Neutrophil (primary cell): Measurements from ENCODE around the gene GSG1L.
A peak's percentile ranks its signal among the peaks of the same experiment; 100 is the strongest.

Experiments
- H3K27ac ChIP-seq: fragments of 200-600 bp; sonication (generic); 2 replicates; pipeline ENCODE4 v1.5.1; 2016; ENCODE audit warnings: mild to moderate bottlenecking, moderate library complexity
- H3K27me3 ChIP-seq: fragments of 200-600 bp; sonication (generic); 2 replicates; pipeline ENCODE4 v1.6.0; 2016; ENCODE audit warnings: mild to moderate bottlenecking
- H3K36me3 ChIP-seq: fragments of 200-600 bp; sonication (generic); 2 replicates; pipeline ENCODE4 v1.5.1; 2017
- H3K4me1 ChIP-seq, 2 experiments: fragments of 200-600 bp in 1 of 2; sonication (generic) in 1 of 2; 1 replicate in 1 of 2; 2 replicates in 1 of 2; pipeline versions ENCODE4 v1.5.1 to v1.6.1; 2013 to 2016; ENCODE audit warnings: low read depth in 1 of 2, low read length in 1 of 2, mild to moderate bottlenecking in 1 of 2, moderate library complexity in 1 of 2; ENCODE audit not compliant: control insufficient read depth in 1 of 2, insufficient read depth in 1 of 2
- H3K4me3 ChIP-seq, 2 experiments: fragments of 200-600 bp in 1 of 2; sonication (generic) in 1 of 2; 1 replicate in 1 of 2; 2 replicates in 1 of 2; pipeline ENCODE4 v1.5.1; 2013 to 2016; ENCODE audit warnings: low read depth in 1 of 2, low read length in 1 of 2, mild to moderate bottlenecking in 1 of 2, moderate library complexity in 1 of 2
- H3K9me3 ChIP-seq: fragments of 200-600 bp; sonication (generic); 2 replicates; pipeline ENCODE4 v1.5.1; 2016
- TF ChIP-seq, protein P1 (sequence below): fragments of 200-600 bp; sonication (generic); IDR thresholded peaks from 2 replicates; pipeline ENCODE4 v1.5.1; 2016; ENCODE audit warnings: antibody characterized with exemption

GSG1L gene

DNA sequence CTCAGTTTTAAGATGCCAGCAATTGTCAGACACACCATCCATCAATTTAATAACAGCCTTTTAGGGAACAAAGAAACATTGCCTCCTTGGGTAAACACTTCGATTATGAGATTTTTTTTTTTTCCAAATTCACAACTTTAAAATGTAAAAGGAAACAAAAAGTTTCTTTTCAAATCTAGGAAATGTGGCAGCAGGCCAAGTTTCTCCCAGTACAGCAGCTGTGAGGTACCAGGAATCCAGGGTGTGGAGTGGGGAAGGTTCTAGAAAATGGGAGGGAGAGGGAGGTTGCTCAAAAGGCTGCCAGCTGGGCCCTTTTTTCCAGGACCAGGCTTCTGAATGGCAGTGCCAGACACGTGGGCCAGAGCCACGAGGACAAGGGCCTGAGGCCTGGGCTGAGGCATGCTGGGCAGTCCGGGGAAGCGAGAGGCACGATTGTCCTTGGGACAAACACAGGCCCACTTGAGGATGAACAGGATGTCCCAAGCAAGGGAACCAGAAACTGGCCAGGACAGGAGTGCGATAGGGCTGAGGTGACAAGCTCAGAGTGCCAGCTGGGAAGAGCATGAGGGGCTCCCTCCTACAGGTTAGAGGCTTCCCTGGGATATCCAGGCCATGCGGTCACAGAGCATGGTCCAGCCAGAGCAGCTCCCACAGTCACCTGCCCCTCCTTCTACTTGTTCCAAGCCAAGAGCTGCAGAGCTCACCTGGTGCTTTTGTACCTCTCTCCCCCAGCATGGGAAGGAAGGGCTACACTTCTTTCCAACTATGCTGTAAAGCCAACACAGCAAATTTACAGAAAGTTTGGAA is 298.4 kb downstream of the GSG1L start:
- H3K27me3 ChIP-seq: no peaks in the 10 kb centered on the region
- H3K36me3 ChIP-seq: peaks cover 47% of the 10 kb centered on the region
- H3K9me3 ChIP-seq: no peaks in the 10 kb centered on the region
- no peak overlapping the region for H3K4me3 ChIP-seq
- TF ChIP-seq, protein P1, sequence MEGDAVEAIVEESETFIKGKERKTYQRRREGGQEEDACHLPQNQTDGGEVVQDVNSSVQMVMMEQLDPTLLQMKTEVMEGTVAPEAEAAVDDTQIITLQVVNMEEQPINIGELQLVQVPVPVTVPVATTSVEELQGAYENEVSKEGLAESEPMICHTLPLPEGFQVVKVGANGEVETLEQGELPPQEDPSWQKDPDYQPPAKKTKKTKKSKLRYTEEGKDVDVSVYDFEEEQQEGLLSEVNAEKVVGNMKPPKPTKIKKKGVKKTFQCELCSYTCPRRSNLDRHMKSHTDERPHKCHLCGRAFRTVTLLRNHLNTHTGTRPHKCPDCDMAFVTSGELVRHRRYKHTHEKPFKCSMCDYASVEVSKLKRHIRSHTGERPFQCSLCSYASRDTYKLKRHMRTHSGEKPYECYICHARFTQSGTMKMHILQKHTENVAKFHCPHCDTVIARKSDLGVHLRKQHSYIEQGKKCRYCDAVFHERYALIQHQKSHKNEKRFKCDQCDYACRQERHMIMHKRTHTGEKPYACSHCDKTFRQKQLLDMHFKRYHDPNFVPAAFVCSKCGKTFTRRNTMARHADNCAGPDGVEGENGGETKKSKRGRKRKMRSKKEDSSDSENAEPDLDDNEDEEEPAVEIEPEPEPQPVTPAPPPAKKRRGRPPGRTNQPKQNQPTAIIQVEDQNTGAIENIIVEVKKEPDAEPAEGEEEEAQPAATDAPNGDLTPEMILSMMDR: no peak
- H3K27ac ChIP-seq: no peak overlapping the region
- peaks cover 22 to 23% of the 10 kb centered on the region in 2 experiments for H3K4me1 ChIP-seq

DNA sequence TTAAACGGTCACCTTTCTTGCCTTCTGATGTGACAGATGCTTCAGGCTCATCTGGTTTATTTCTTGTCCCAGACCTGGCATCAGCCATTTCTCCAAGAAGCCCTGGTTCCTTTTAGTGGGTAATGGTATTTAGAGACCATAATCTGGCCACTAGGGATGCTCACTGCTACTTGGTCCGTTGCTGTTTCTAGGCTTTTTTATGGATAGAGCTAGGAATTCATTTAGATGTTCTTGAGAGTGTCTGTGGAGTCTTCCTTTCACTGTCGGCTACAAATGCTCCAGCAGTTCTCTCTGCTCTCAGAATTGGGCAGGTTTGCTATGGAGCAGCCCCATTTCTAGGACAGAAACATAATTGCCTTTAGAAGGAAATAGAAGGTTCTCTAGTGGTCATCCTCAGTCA is 299.1 kb downstream of the GSG1L start:
- no peaks in the 10 kb centered on the region for H3K9me3 ChIP-seq
- TF ChIP-seq, protein P1: no peak

DNA sequence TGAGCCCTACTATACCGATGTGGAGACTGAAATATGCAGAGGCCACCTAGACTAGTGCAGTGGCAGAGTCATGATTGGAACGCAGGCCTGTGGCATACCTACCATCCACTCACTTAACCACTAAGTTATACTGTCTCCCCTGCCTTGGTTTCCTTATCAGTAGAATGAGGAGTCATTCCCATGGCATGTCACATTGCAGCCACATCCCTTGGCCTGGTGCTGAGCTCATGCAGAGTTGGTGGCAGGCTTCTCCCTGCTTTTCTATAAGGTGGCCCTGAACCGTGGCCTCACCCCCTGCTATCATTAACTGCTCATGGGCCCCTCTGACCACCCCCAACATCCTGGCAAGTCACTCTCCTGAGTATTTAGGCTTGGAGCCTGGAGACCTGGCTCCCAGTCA is 301.1 kb downstream of the GSG1L start:
- no peak overlapping the region for H3K27ac ChIP-seq
- H3K9me3 ChIP-seq: no peaks in the 10 kb centered on the region
- no peaks in the 10 kb centered on the region for H3K27me3 ChIP-seq
- H3K36me3 ChIP-seq: peaks cover 27% of the 10 kb centered on the region
- H3K4me3 ChIP-seq: no peak overlapping the region
- TF ChIP-seq, protein P1: no peak
- H3K4me1 ChIP-seq: peaks cover 31% of the 10 kb centered on the region in 2 experiments

More for the DNA sequence above, 299.1 kb downstream of the GSG1L start:
- peaks cover 40% of the 10 kb centered on the region for H3K36me3 ChIP-seq
- H3K4me1 ChIP-seq: peaks cover 28 to 30% of the 10 kb centered on the region in 2 experiments
- H3K27me3 ChIP-seq: no peaks in the 10 kb centered on the region
- no peak overlapping the region for H3K27ac ChIP-seq
- no peak overlapping the region for H3K4me3 ChIP-seq

DNA sequence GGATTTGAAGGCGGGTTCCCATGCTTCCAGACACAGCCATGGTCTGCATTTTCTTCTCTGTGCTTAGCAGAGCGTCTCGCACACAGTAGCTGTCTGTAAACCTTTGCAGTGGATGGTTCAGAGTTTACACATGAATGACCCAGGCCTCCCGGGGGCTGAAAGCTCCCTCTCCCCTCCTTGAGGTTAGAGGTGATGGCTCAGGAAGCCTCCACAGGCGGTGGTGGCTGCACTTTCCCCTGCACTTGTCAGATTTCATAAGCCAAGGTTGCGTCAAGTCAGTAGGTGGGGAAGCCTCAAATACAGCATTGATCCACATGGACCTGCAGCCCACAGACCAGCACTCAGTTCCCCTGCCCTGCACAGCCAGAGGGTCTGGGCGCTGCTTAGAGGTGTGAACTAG is 301.7 kb downstream of the GSG1L start:
- TF ChIP-seq, protein P1: no peak
- Histone ChIP-seq H3K4me3 (no peak overlapping the region), H3K36me3 (peaks cover 22% of the 10 kb centered on the region), H3K4me1 (peaks cover 31 to 32% of the 10 kb centered on the region in 2 experiments), H3K27me3 (no peaks in the 10 kb centered on the region), H3K9me3 (no peaks in the 10 kb centered on the region), H3K27ac (no peak overlapping the region)

DNA sequence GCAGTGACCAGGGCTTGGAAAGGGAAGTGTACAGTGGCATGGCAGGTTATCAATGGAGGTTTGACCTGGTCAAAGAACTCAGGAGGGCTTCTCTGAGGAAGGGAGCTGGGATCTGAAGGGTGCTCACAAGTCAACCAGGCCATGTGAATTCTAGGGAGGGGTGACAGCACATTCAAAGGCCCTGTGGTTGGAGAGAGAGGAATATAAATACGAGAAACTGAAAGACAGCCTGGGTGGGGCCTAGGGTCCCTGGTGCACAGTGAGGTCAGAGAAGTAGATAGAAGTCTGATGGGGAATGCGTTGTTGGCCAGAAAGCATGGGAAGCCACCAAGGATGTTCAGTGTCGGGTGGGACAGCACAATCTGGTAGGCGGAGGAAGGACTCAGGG is 302.7 kb downstream of the GSG1L start:
- Histone ChIP-seq H3K36me3 (peaks cover 14% of the 10 kb centered on the region), H3K9me3 (no peaks in the 10 kb centered on the region), H3K4me1 (peaks cover 42% of the 10 kb centered on the region in 2 experiments), H3K27me3 (no peaks in the 10 kb centered on the region), H3K27ac (peak overlapping the region; percentile 60), H3K4me3 (no peak overlapping the region)
- TF ChIP-seq, protein P1: no peak
